K562 (cell line): Measurements from ENCODE around the gene BRWD1. TPM values are rescaled to one million over a fixed set of nuclear protein-coding genes. Genes with fewer than 3 reads are reported as not detected.

Source experiments
- ATAC-seq: fragments of 200-7000 bp; cut with Tn5 transposase; 3 replicates; pipeline ENCODE4 v1.9.1; 2020; ENCODE audit warnings: moderate library complexity
- BruUV-seq: library from RNA; stranded (reverse); fragments of 400-500 nt; replicated peaks from 2 replicates; lab custom pipeline; 2021; lab: Mats Ljungman, UMichigan
- CTCF ChIA-PET: fragments of 300-600 bp; formaldehyde crosslinking; extraction: SDS; loops from one replicate; lab custom pipeline; 2021; ENCODE audit warnings: low intra/inter-chr PET ratio; lab: Yijun Ruan, JAX
- POLR2A ChIA-PET: fragments of 300-600, 350-650 bp; sonication (Branson Sonifier 250); formaldehyde crosslinking; extraction: SDS; loops from one replicate; lab custom pipeline; 2021; ENCODE audit warnings: antibody characterized with exemption, inconsistent platforms; lab: Yijun Ruan, JAX
- DNase-seq, 4 experiments: peaks; one replicate each; pipeline versions ENCODE4 v3.0.0 to v3.0.0-alpha.2; 2011 to 2018; ENCODE audit warnings: low spot score in 3 of 4, mixed read lengths in 3 of 4; ENCODE audit errors: extremely low read depth in 1 of 4
- FAIRE-seq: peaks from 2 replicates; lab custom pipeline; 2011; peaks lifted over from hg19 to GRCh38; lab: Jason Lieb, UNC
- H2AFZ ChIP-seq: 2 replicates; pipeline ENCODE4 v1.6.0; 2011; ENCODE audit warnings: low read depth, low read length, control low read depth, inconsistent platforms
- H3K27ac ChIP-seq: fragments of 200-600 bp; 3 replicates; pipeline ENCODE4 v1.8.0; 2011; ENCODE audit warnings: low read depth, mild to moderate bottlenecking, control low read depth, inconsistent platforms, low read length, moderate library complexity, mixed read lengths; ENCODE audit errors: extremely low read depth
- H3K27me3 ChIP-seq, 2 experiments: fragments of 300-600 bp in 1 of 2; 2 replicates in 1 of 2; 3 replicates in 1 of 2; pipeline versions ENCODE4 v1.6.0 to v1.8.0; 2011; ENCODE audit warnings: inconsistent platforms in 2 of 2, low read length in 2 of 2, mild to moderate bottlenecking in 1 of 2, mixed read lengths in 1 of 2, moderate library complexity in 1 of 2; ENCODE audit not compliant: control insufficient read depth in 2 of 2, insufficient read depth in 2 of 2
- H3K36me3 ChIP-seq: fragments of 300-600 bp; 3 replicates; pipeline ENCODE4 v1.8.0; 2011; ENCODE audit warnings: mild to moderate bottlenecking, low read length, inconsistent platforms; ENCODE audit not compliant: control insufficient read depth, insufficient read depth
- H3K4me1 ChIP-seq, 2 experiments: fragments of 200-600 bp in 1 of 2; replicated peaks in 1 of 2; 2 replicates in 1 of 2; 3 replicates in 1 of 2; pipeline versions ENCODE4 v1.5.1 to v1.8.0; 2011; ENCODE audit warnings: inconsistent platforms in 2 of 2, low read length in 2 of 2, mild to moderate bottlenecking in 1 of 2, mixed read lengths in 1 of 2, moderate library complexity in 1 of 2; ENCODE audit not compliant: control insufficient read depth in 2 of 2, insufficient read depth in 2 of 2
- H3K4me2 ChIP-seq: 2 replicates; pipeline ENCODE4 v1.6.1; 2011; ENCODE audit warnings: low read length, control low read depth, inconsistent platforms, mixed read lengths; ENCODE audit not compliant: insufficient read depth
- H3K4me3 ChIP-seq: fragments of 200-600 bp; sonication (generic), shearing (Covaris generic); 2 replicates; pipeline ENCODE4 v1.5.1; 2016; ENCODE audit warnings: control low read depth, inconsistent platforms
- H3K79me2 ChIP-seq: fragments of 200-600 bp; 3 replicates; pipeline ENCODE4 v1.8.0; 2011; ENCODE audit warnings: low read length, inconsistent platforms; ENCODE audit not compliant: control insufficient read depth, insufficient read depth
- H3K9ac ChIP-seq, 2 experiments: 2 replicates each; pipeline versions ENCODE4 v1.6.0 to v1.6.1; 2011; ENCODE audit warnings: low read depth in 2 of 2, low read length in 2 of 2, control low read depth in 1 of 2, inconsistent platforms in 1 of 2, mild to moderate bottlenecking in 1 of 2, mixed read lengths in 1 of 2; ENCODE audit not compliant: insufficient read depth in 1 of 2
- H3K9me1 ChIP-seq: one replicate; pipeline ENCODE4 v1.6.0; 2011; ENCODE audit warnings: inconsistent platforms, mild to moderate bottlenecking, low read length, moderate library complexity; ENCODE audit not compliant: control insufficient read depth, insufficient read depth
- H3K9me3 ChIP-seq: replicated peaks from 2 replicates; pipeline ENCODE4 v1.5.1; 2011; ENCODE audit warnings: low read depth, low read length, inconsistent platforms; ENCODE audit not compliant: control insufficient read depth, insufficient read depth
- H4K20me1 ChIP-seq: replicated peaks from 2 replicates; pipeline ENCODE4 v1.6.1; 2011; ENCODE audit warnings: low read length, inconsistent platforms, mixed read lengths; ENCODE audit not compliant: control insufficient read depth, insufficient read depth
- POLR2AphosphoS2 ChIP-seq: IDR thresholded peaks from 2 replicates; pipeline ENCODE4 v1.6.1; 2012; ENCODE audit warnings: low read length, improper control_type of control experiment
- PTBP1 ChIP-seq: fragments of 200-400 bp; formaldehyde crosslinking; IDR thresholded peaks from 2 replicates; pipeline ENCODE4 v1.6.1; 2017; ENCODE audit warnings: low read depth, low read length
- SIN3A ChIP-seq, 2 experiments: fragments of 150-350 bp in 1 of 2; IDR thresholded peaks; 2 replicates each; pipeline ENCODE4 v1.6.1; 2011 to 2016; ENCODE audit warnings: borderline replicate concordance in 2 of 2, low read depth in 2 of 2, low read length in 2 of 2, mild to moderate bottlenecking in 2 of 2, moderate library complexity in 2 of 2; ENCODE audit not compliant: control insufficient read depth in 1 of 2
- WGBS: fragments of 100-300 bp; shearing (Covaris generic); methylation state at CpG from one replicate; pipeline ENCODE4 v1.1.6; 2016; ENCODE audit warnings: low coverage, mixed read lengths; ENCODE audit not compliant: insufficient coverage; ENCODE audit errors: missing lambda C conversion rate; 5-methylcytosine and 5-hydroxymethylcytosine counted together
- in situ Hi-C: fragments of 300-500 bp; cut with MboI; formaldehyde crosslinking; loops from 4 replicates; pipeline ENCODE4 v1.15.0; 2018; ENCODE audit warnings: inconsistent platforms, mixed read lengths
- intact Hi-C: fragments of 100-400 bp; cut with micrococcal nuclease; formaldehyde crosslinking; loops from 2 replicates; pipeline ENCODE4 v1.14.2; 2022
- polyA plus RNA-seq, 8 experiments: library from polyadenylated mRNA; depleted of rRNA in 4 of 8; stranded (reverse) in 5 of 8; unstranded in 3 of 8; fragments of >200 nt; fragmentation: Nextera tagmentation in 2 of 8; fragmentation: Illumina TruSeq in 1 of 8; extraction: Ambion mirVana in 2 of 8; extraction: Trizol in 1 of 8; gene quantifications; 2 replicates each; pipeline versions ENCODE4 v1.2.1 to v1.2.3, GENCODE V29; 2011 to 2014; ENCODE audit warnings: inconsistent platforms in 1 of 8, missing spikeins in 1 of 8
- total RNA-seq, 7 experiments: library from RNA; depleted of rRNA in 6 of 7; stranded (reverse); fragments of >200 nt in 6 of 7; fragmentation: Illumina TruSeq in 2 of 7; extraction: Trizol in 2 of 7; gene quantifications; 2 replicates each; pipeline versions ENCODE4 v1.2.1 to v1.2.3, GENCODE V29; 2011 to 2021; ENCODE audit warnings: low replicate concordance in 1 of 7
- TF ChIP-seq, protein P1 (sequence below), 2 experiments: IDR thresholded peaks in 1 of 2; conservative IDR thresholded peaks in 1 of 2; 2 replicates each; pipeline ENCODE4 v1.6.1; 2016; ENCODE audit warnings: low read depth in 2 of 2, mild to moderate bottlenecking in 1 of 2, missing compliant biosample characterization in 1 of 2, missing genetic modification characterization in 1 of 2, moderate library complexity in 1 of 2
- TF ChIP-seq, protein P2 (sequence below): fragments of 250-450 bp; sonication (Bioruptor Pico); IDR thresholded peaks from 2 replicates; pipeline ENCODE4 v1.8.0; 2021; ENCODE audit warnings: mild to moderate bottlenecking, moderate library complexity

The BRWD1 gene
- total and polyA plus RNA-seq, 9 of the 15 experiments (the other 6 are each of a cell fraction or from before 2014, with no cell fraction given): 10.1 to 60.2 (median 34.1) TPM

DNA sequence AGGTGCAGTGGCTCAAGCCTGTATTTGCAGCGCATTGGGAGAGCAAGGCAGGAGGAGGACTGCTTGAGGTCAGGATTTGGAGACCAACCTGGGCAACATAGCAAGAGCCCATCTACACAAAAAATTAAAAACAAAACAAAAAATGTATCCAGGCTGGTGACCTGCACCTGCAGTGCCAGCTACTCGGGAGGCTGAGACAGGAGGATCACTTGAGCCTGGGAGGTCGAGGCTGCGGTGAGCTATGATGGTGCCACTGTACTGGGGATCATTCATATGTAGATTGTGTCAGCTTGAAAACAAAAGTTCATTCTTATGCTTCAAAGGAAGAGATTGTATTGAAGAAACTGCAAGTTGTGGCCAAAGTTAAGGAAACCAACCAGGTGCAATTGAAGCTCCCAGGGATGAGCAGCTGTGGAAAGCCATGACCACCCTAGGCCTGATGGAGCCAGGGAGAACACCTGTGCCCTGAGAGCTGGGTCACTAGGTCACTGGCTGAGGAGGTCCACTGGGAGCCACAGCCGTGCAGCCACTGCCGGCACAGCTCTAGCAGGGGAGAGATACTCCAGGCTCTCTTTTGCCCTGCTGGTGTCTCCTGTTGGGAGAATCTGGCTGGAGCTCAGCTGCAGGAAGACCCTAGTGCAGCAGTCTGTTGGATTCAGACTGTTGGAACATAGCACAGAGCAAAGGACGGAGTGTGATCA lies 13.3 kb upstream of the BRWD1 start (continued):
- TF ChIP-seq, protein P1, sequence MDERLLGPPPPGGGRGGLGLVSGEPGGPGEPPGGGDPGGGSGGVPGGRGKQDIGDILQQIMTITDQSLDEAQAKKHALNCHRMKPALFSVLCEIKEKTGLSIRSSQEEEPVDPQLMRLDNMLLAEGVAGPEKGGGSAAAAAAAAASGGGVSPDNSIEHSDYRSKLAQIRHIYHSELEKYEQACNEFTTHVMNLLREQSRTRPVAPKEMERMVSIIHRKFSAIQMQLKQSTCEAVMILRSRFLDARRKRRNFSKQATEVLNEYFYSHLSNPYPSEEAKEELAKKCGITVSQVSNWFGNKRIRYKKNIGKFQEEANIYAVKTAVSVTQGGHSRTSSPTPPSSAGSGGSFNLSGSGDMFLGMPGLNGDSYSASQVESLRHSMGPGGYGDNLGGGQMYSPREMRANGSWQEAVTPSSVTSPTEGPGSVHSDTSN (CRISPR knock-in tag; IDR thresholded peaks at IDR 0.05; ENCODE audit: low read depth): no peak
- TF ChIP-seq, protein P1 (tag; conservative IDR thresholded peaks at IDR 0.05; ENCODE audit: low read depth): no peak
- TF ChIP-seq, protein P2, sequence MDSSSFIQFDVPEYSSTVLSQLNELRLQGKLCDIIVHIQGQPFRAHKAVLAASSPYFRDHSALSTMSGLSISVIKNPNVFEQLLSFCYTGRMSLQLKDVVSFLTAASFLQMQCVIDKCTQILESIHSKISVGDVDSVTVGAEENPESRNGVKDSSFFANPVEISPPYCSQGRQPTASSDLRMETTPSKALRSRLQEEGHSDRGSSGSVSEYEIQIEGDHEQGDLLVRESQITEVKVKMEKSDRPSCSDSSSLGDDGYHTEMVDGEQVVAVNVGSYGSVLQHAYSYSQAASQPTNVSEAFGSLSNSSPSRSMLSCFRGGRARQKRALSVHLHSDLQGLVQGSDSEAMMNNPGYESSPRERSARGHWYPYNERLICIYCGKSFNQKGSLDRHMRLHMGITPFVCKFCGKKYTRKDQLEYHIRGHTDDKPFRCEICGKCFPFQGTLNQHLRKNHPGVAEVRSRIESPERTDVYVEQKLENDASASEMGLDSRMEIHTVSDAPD: no peak

DNA sequence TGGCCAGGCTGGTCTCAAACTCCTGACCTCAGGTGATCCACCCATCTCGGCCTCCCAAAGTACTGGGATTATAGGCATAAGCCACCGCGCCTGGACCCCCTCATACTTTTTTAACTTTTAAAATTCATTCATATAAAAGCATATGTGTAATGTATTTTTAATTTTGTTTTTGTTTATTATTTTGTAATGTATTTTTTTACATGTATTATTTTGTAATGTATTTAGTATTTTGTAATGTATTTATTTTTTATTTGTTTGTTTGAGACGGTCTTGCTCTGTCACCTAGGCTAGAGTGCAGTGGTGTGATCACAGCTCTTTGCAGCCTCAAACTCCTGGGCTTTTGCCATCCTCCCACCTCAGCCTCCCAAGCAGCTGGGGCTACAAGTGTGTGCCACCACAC lies 12.0 kb upstream of the BRWD1 start:
- TF ChIP-seq POLR2AphosphoS2: no peak
- no peak for TF ChIP-seq PTBP1
- TF ChIP-seq SIN3A (IDR thresholded peaks at IDR 0.05; ENCODE audit: borderline replicate concordance in 2 of 2, control insufficient read depth in 1 of 2, low read depth in 2 of 2, low read length in 2 of 2): no peak
- no peak for DNase-seq
- H3K4me1 ChIP-seq: peaks cover 2 to 4% of the 10 kb centered on the region in 2 experiments; a peak in 2 of 5 replicates

More for the DNA sequence above, 12.0 kb upstream of the BRWD1 start:
- ATAC-seq (no peak), FAIRE-seq (no peak)
- intact Hi-C loops (no loop called here), in situ Hi-C loops (no loop called here)
- no TSS peak for BruUV-seq
- no peaks in the 10 kb centered on the region for H3K9me1 ChIP-seq
- H4K20me1 ChIP-seq: no peaks in the 10 kb centered on the region
- no peak overlapping the region for H3K4me3 ChIP-seq
- H2AFZ ChIP-seq: no peak overlapping the region
- H3K9me3 ChIP-seq: no peaks in the 10 kb centered on the region
- no peak overlapping the region for H3K4me2 ChIP-seq
- H3K79me2 ChIP-seq: no peaks in the 10 kb centered on the region
- no peaks in the 10 kb centered on the region for H3K36me3 ChIP-seq
- no peaks in the 10 kb centered on the region for H3K27me3 ChIP-seq
- CTCF ChIA-PET: no interaction called here
- H3K27ac ChIP-seq: no peak overlapping the region
- no peak overlapping the region for H3K9ac ChIP-seq
- WGBS: 85% methylated on average over 4 of the region's 4 CpGs
- POLR2A ChIA-PET: interaction anchor here (3.4 kb wide), 1 partner anchor 8 kb away, joined by 21 read pairs; no protein-coding TSS in a partner anchor
